IPS DF 4.7 (cell line): Measurements from ENCODE around the gene RAB13.

ENCODE experiments used
- DNase-seq: peaks from one replicate; pipeline ENCODE4 v3.0.0-alpha.2; 2013; ENCODE audit warnings: low spot score; ENCODE audit errors: extremely low read depth

Gene RAB13

GRCh38 chr1:153978274-153978909 lies 7.7 kb downstream of the RAB13 start:
- no peak for DNase-seq

DNA sequence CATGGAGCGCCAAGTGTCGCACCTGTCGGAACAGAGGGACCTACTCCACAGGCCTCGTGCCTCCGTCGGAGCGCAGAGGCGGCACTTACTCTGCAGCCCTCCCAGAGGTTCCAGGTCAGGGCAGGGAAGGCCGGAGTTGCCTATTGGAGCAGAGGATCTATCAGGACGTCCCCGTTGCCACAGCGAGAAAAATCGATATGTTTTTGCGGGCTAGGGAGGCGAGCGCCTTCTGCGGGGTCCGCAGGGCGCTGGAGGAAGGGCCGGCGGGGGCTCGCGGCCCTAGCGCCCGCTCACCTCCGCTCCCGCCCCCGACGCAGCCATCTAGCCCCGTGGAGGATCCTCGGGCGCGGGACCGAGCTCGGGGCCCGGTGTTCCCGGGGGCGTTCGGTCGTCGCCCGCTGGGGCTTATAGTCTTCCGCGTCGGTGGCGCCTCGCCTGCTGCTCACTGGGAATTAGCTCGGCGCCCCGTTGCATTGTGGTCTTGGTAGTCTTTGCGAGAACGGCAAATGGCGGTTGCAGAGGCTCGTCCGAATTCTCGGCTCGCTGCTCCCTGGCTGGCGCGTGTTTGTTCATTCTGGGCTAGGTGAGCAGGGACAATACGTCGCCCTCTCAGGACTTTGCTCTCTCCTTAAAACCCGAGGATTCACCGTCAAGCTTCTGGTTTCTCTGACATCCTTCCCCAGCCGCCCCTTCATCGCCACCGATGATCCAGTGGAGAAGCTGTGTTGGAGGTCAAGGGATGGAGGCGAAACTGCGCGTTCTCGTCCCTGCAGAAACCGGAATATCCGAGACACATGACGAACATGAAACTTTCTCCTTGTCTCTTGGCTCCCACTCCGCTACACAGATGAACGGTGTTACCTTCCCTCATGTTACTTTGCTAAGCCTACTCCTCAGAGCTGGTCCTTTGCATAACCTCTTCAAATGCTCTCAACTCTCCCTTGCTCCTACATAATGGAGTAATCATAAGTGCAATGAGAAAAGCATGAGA lies 8.6 kb downstream of the RAB13 start, which contains the start of gene JTB:
Gene JTB (minus strand): TSS at position 425 of the 991 bp plus-strand sequence. CDS start 422 bp downstream, at position 3.
- DNase-seq, result no peak

DNA sequence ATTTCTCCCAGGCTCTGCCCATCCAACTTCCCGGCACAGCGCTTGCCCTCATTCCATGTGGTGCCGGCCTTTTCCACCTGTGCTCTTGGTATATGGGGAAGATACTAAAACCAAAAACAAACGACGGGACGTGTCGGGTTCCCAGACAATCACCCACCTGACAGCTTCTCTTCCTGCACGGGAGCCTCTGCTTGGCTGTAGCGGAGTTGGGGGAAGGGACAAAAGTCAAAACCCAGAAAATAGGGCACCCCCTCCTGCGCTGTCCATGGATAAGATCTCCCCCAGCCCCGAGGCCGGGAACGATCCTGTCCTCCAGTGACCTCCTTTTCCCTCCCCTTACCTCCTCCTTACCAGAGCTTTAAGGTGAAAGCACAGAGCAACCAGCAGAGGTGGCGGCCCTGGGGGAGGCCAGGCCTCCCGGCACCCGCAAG lies 9.3 kb downstream of the RAB13 start:
- no peak for DNase-seq

GRCh38 chr1:153973525-153973924 lies 12.6 kb downstream of the RAB13 start:
- DNase-seq, result no peak

GRCh38 chr1:153973071-153973470 lies 13.1 kb downstream of the RAB13 start:
- no peak for DNase-seq

DNA sequence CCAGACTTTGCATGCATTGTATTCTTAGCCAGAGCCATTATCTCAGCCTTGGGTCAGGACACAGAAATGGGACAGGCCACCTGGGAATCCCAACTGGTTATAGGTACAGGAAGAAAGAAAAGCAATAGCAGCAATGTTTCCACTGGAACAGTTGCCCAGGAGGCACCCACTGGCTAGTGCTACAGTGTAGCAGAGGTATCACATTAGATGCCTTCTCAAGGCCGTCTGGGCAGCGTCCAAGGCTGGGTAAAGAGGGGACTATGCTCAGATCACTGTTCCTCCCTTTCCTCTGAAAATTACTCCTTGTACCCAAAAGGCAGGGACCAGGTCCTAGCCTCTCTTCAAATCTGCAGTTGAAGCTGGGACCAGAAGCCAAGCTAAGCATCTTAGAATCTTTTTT lies 15.8 kb downstream of the RAB13 start:
- DNase-seq, result no peak

DNA sequence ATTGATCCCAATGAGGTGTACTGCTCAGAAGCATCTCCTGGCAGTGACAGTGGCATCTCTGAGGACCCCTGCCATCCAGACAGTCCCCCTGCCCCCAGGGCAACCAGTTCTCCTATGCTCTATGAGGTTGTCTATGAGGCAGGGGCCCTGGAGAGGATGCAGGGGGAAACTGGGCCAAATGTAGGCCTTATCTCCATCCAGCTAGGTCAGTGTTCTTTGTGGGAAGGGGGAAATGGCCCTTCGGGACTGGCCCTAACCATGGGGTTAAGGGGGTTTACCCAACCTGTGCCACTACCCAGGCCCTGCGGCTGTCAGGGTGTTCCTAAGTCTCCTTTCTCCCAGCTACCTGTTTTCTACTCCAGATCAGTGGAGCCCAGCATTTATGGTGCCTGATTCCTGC lies 17.2 kb downstream of the RAB13 start:
- no peak for DNase-seq

GRCh38 chr1:153968408-153968807 lies 17.7 kb downstream of the RAB13 start:
- no peak for DNase-seq

DNA sequence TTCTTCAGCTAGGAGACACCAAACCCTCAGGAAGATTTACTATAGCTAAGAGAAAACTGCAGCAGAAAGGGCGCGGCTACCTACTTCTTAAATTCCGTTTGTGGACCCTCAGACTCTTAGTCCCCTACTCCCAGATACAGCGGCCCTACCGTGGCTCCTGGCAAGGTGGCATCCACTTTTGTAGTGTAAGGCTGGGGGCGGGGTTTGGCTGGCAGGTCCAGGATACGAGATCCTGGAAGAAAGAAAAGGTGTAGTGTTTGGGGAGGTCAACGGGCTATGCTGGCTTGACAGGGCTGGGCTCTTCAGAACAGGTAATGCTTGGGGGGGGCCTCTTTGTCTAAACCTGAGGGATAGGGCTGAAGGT lies 18.2 kb downstream of the RAB13 start:
- no peak for DNase-seq

DNA sequence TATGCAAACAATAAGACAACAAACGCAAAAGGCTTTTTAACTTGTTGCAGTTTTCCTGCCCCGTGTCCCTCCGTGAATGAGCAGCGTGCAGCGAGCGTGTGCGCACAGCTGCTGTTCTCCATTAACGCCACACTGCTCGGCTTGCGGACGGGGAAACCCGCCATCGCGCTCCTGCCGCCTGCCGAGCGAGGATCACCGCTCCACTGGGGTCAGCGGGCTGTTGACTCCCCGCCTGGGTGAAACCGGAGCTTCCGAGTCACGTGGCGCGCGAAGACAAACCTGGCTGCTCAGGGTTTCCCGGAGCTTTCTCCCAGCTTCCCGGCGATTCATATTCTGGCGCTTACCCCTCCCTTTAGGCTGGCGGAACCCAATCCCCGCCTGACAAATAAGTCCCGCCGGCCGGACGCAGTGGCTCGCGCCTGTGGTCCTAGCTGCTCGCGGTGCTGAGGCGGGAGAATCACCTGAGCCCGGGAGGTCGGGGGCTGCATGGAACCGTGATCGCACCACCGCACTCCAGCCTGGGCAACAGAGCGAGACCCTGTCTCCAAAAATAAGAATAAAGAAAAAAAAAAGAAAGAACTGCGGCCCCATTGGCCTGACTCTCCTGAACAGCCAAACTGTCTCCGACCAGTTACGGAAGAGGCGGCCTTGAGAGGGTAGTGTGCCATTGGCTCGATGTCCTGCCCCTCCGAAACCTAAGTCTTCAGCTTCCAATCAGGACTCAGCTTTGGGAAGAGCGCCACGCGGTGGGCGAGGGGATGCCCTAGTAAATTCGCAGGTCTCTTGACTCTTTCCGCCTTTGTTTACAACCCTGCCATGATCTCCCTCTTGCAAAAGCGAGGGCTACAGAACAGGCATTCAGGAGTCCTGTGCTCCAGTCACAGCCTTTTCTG lies 18.8 kb downstream of the RAB13 start, which contains the start of gene CREB3L4:
Gene CREB3L4 (plus strand): TSS at position 796 of the 893 bp plus-strand sequence. CDS start 624 bp downstream, outside the sequence.
- DNase-seq, result peak; percentile 99

DNA sequence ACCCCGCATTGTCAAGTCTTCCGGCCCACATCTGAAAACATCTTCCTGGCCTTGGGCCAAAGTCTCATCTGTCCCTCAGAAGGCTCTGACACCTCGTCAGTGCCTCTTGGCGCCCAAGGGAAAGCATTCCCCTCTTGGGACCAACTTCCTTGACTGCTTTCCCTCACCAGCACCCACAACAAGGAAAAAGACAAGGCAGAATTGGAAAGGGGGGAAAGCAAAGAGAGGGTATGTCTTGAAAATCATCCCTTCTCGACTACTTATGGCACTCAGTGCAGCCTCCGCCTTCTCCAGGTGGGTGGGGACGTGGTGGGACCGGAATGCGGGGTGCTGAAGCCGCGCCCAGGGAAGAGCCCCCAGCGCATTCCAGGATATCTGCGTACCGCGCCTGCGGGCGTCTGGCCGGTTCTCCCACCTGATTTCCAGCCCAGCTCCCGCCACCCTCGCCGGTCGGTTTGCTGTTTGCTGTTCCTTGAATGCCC lies 22.2 kb downstream of the RAB13 start:
- DNase-seq, result no peak

GRCh38 chr1:153963030-153963849 lies 22.9 kb downstream of the RAB13 start, which contains the start of gene SLC39A1:
TSS of gene SLC39A1 (minus strand) at chr1:153963537. CDS start at chr1:153962715, 822 bp downstream.
- no peak for DNase-seq

DNA sequence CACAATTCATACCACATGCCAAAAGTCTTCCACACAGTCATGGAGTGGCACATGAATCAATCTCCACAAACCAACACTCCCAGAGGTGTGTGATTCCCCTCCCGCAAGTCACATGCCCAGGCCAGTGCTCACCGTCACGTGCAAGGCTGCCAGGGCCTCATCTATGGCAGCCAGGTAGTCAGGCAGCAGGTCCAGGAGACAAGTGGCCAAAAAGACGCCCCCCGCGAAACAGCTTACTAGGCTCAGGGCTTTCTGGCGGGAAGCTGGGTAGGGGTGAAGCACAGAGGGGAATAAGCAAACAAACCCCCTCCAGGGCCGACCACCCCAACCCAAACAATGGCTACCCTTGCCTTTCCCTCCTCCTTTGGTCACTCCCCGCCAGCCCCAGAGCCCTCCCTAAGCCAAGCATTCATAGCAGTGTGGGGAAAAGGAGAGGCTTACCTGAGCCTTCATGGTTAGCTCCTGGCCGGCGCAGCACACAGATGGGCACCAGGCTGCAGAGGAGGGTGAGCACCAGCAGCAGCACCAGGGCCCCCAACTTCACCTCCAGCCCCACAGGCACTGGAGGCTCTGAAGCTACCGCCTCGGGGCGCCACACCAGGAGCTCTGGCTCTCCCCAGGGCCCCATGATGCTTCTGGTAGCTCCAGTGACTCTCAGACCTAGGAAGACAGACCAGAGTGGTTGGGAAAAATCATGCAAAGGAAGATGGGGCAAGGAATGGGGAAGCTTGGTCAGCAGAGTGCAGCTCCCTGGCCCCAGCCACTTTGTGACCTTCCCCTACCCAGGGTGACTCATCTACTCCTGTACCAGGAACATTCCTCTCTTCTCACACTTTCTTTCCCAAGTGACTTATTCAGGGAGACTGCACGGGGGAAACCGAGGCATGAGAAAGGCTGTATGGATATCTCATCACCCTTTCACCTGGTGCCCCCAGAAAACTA lies 23.8 kb downstream of the RAB13 start:
- DNase-seq, result no peak

DNA sequence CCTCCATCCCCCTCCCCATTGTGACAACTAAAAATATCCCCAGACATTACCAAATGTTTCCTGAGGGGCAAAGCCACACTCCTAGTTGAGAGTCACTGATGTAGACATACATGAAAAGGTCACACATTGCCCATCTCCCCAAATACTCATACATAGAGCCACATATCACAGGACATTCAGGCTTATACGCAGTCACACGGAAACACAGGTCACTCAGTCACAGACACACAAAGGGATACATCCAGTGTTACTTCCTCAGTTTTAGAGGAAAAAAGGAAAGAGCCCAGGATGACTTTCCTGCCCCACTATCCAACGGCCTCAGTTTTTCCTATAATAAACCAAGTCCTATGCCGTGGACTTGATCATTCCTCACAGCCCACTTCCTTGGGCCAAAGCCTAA lies 24.7 kb downstream of the RAB13 start:
- no peak for DNase-seq

DNA sequence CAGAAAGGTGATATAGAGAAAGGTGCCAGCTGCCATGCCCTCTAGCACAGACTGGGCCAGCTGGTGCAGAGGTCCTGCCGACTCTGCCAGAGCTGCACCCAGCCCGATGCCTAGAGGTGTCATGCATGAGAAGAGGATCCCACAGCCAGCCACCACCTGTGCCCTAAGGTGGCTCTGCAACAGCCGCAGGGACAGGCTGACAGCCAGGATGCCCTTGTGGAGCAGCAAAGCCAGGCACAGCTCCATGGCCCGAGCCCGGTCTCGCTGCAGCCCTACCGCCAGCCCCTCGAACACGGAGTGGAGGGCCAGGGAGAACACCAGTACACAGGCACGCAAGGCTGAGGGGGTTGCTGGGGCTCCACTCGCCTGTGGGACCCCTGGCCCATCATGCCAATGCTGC lies 25.9 kb downstream of the RAB13 start:
- DNase-seq, result no peak

DNA sequence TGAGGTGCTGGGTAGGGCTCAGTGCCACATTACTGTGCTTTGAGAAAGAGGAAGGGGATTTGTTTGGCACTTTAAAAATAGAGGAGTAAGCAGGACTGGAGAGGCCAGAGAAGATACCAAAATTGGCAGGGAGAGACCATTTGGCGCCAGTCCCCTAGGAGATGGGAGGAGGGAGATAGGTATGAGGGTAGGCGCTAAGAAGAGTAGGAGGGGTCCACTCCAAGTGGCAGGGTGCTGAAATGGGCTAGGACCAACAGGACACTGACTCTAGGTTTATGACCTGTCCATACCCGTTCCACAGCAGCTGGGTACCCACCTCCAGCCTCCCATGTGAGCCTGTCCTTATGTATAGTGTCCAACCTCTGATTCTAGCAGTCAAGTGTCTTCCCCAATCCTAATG lies 26.7 kb downstream of the RAB13 start:
- no peak for DNase-seq

- DNase-seq, result no peak
Observed at GRCh38 chr1:153958961-153959260, 27.2 kb downstream of the RAB13 start.

GRCh38 chr1:153958111-153958960 lies 27.8 kb downstream of the RAB13 start, which contains the start of gene CRTC2:
TSS of gene CRTC2 (minus strand) at chr1:153958612. CDS start at chr1:153958497, 115 bp downstream.
- peak; percentile 99 for DNase-seq
